GM12878 (cell line): ENCODE results near the gene HS1BP3. TPM values are rescaled to one million over a fixed set of nuclear protein-coding genes. Genes with fewer than 3 reads are reported as not detected.

Experiments
- ATAC-seq: fragments of 200-7000 bp; cut with Tn5 transposase; 3 replicates; pipeline ENCODE4 v1.9.1; 2020; ENCODE audit warnings: mild to moderate bottlenecking, moderate library complexity
- BruUV-seq: library from RNA; stranded (reverse); fragments of 400-500 nt; replicated peaks from 2 replicates; lab custom pipeline; 2021; lab: Mats Ljungman, UMichigan
- CTCF ChIA-PET: fragments of 300-600 bp; sonication (Branson Sonifier 250); formaldehyde crosslinking; extraction: SDS; loops from one replicate; lab custom pipeline; 2021; ENCODE audit warnings: inconsistent platforms; lab: Yijun Ruan, JAX
- POLR2A ChIA-PET: fragments of 350-600 bp; formaldehyde crosslinking; extraction: SDS; loops from one replicate; lab custom pipeline; 2021; ENCODE audit warnings: inconsistent platforms; lab: Charles Lee
- RAD21 ChIA-PET: fragments of 300-600 bp; sonication (Branson Sonifier 250); formaldehyde crosslinking; loops from one replicate; lab custom pipeline; 2023; ENCODE audit warnings: antibody characterized with exemption; ENCODE audit not compliant: unreplicated experiment; lab: Charles Lee
- SMC1A ChIA-PET: fragments of 300-600 bp; sonication (Branson Sonifier 250); formaldehyde crosslinking; loops from one replicate; lab custom pipeline; 2023; ENCODE audit not compliant: unreplicated experiment, uncharacterized antibody; lab: Charles Lee
- DNase-seq: peaks from one replicate; pipeline ENCODE4 v3.0.0-alpha.2; 2011; ENCODE audit warnings: low read depth, low spot score
- FAIRE-seq: peaks from 3 replicates; lab custom pipeline; 2011; peaks lifted over from hg19 to GRCh38; lab: Jason Lieb, UNC
- H2AFZ ChIP-seq: 2 replicates; pipeline ENCODE4 v1.6.0; 2011; ENCODE audit warnings: low read depth, low read length, control low read depth; ENCODE audit not compliant: control insufficient read depth
- H3K27ac ChIP-seq: 2 replicates; pipeline ENCODE4 v1.5.1; 2011; ENCODE audit warnings: control low read depth; ENCODE audit not compliant: control insufficient read depth, insufficient read depth
- H3K27me3 ChIP-seq, 2 experiments: replicated peaks in 1 of 2; 2 replicates each; pipeline versions ENCODE4 v1.6.0 to v1.6.1; 2011; ENCODE audit warnings: low read length in 1 of 2; ENCODE audit not compliant: control insufficient read depth in 2 of 2, insufficient read depth in 2 of 2
- H3K36me3 ChIP-seq, 2 experiments: 2 replicates each; pipeline ENCODE4 v1.5.1; 2011; ENCODE audit warnings: low read length in 1 of 2; ENCODE audit not compliant: control insufficient read depth in 2 of 2, insufficient read depth in 2 of 2
- H3K4me1 ChIP-seq: 2 replicates; pipeline ENCODE4 v1.6.1; 2011; ENCODE audit warnings: mild to moderate bottlenecking, low read length, moderate library complexity, mixed read lengths; ENCODE audit not compliant: control insufficient read depth, insufficient read depth
- H3K4me2 ChIP-seq: 2 replicates; pipeline ENCODE4 v1.6.0; 2011; ENCODE audit warnings: control low read depth; ENCODE audit not compliant: control insufficient read depth, insufficient read depth
- H3K4me3 ChIP-seq: fragments of 200-600 bp; sonication (generic); 2 replicates; pipeline ENCODE4 v1.5.1; 2016
- H3K79me2 ChIP-seq: 2 replicates; pipeline ENCODE4 v1.6.0; 2011; ENCODE audit warnings: low read length; ENCODE audit not compliant: control insufficient read depth, insufficient read depth
- H3K9ac ChIP-seq: 2 replicates; pipeline ENCODE4 v1.8.0; 2011; ENCODE audit warnings: low read length, control low read depth, mixed read lengths; ENCODE audit not compliant: control insufficient read depth, insufficient read depth
- H3K9me3 ChIP-seq: replicated peaks from 3 replicates; pipeline ENCODE4 v1.5.1; 2011; ENCODE audit warnings: mild to moderate bottlenecking, low read length; ENCODE audit not compliant: control insufficient read depth, insufficient read depth
- H4K20me1 ChIP-seq: 2 replicates; pipeline ENCODE4 v1.6.0; 2011; ENCODE audit not compliant: control insufficient read depth, insufficient read depth
- ATF3 ChIP-seq: IDR thresholded peaks from 2 replicates; pipeline ENCODE4 v1.6.1; 2011; ENCODE audit warnings: low read depth, mild to moderate bottlenecking, low read length, moderate library complexity, borderline replicate concordance; ENCODE audit errors: extremely low read depth
- BACH1 ChIP-seq: fragments of 450-650 bp; IDR thresholded peaks from 2 replicates; pipeline ENCODE4 v1.6.1; 2017; ENCODE audit warnings: mild to moderate bottlenecking, borderline replicate concordance
- E4F1 ChIP-seq: fragments of 450-650 bp; IDR thresholded peaks from 2 replicates; pipeline ENCODE4 v1.6.1; 2018; ENCODE audit warnings: borderline replicate concordance, mild to moderate bottlenecking; ENCODE audit not compliant: partially characterized antibody
- ESRRA ChIP-seq: IDR thresholded peaks from 2 replicates; pipeline ENCODE4 v1.6.1; 2012; ENCODE audit warnings: mild to moderate bottlenecking, low read length, improper control_type of control experiment
- FOXM1 ChIP-seq: IDR thresholded peaks from 2 replicates; pipeline ENCODE4 v1.6.1; 2012; ENCODE audit warnings: low read depth, mild to moderate bottlenecking, inconsistent platforms, low read length, moderate library complexity
- IRF3 ChIP-seq: fragments of 450-650 bp; IDR thresholded peaks from 2 replicates; pipeline ENCODE4 v1.6.1; 2014; ENCODE audit warnings: mild to moderate bottlenecking
- NFYB ChIP-seq: IDR thresholded peaks from 2 replicates; pipeline ENCODE4 v1.6.1; 2011; ENCODE audit warnings: low read depth, mild to moderate bottlenecking, low read length, improper control_type of control experiment, moderate library complexity; ENCODE audit not compliant: insufficient read depth
- RB1 ChIP-seq: fragments of 450-650 bp; formaldehyde crosslinking; IDR thresholded peaks from 2 replicates; pipeline ENCODE4 v1.6.1; 2017; ENCODE audit warnings: mild to moderate bottlenecking, borderline replicate concordance
- RELA ChIP-seq: fragments of 450-650 bp; IDR thresholded peaks from 2 replicates; pipeline ENCODE4 v1.8.0; 2014; ENCODE audit warnings: borderline replicate concordance; ENCODE audit not compliant: partially characterized antibody
- ZBTB11 ChIP-seq: fragments of 450-650 bp; formaldehyde crosslinking; IDR thresholded peaks from 2 replicates; pipeline ENCODE4 v1.5.0; 2022; ENCODE audit warnings: mild to moderate bottlenecking, missing genetic modification characterization
- ZBTB4 ChIP-seq: fragments of 450-650 bp; formaldehyde crosslinking; IDR thresholded peaks from 2 replicates; pipeline ENCODE4 v1.4.0; 2022; ENCODE audit warnings: mild to moderate bottlenecking, moderate library complexity
- WGBS: methylation state at CpG from one replicate; pipeline ENCODE4 v1.1.6; 2016; ENCODE audit warnings: low lambda C conversion rate; ENCODE audit not compliant: insufficient replicate concordance, insufficient coverage; ENCODE audit errors: missing lambda C conversion rate; 5-methylcytosine and 5-hydroxymethylcytosine counted together
- in situ Hi-C: fragments of 300-500 bp; cut with MboI; formaldehyde crosslinking; loops from 9 replicates; pipeline ENCODE4 v1.14.3; 2018; ENCODE audit warnings: mixed read lengths
- intact Hi-C: fragments of 100-400 bp; cut with micrococcal nuclease; formaldehyde crosslinking; loops from one replicate; pipeline ENCODE4 v1.14.2; 2022; ENCODE audit not compliant: unreplicated experiment
- polyA plus RNA-seq, 11 experiments: library from polyadenylated mRNA; depleted of rRNA in 4 of 11; unstranded in 6 of 11; stranded (reverse) in 5 of 11; fragments of >200 nt; fragmentation: Nextera tagmentation in 4 of 11; fragmentation: Illumina TruSeq in 1 of 11; extraction: Ambion mirVana in 4 of 11; extraction: Trizol in 1 of 11; gene quantifications; 1 replicate in 1 of 11; 2 replicates in 10 of 11; pipeline versions ENCODE4 v1.2.1 to v1.2.3, GENCODE V29; 2011 to 2016; ENCODE audit warnings: inconsistent platforms in 2 of 11, missing spikeins in 2 of 11, low read depth in 1 of 11
- total RNA-seq, 4 experiments: library from RNA; depleted of rRNA in 3 of 4; stranded (reverse); fragments of >200 nt in 3 of 4; fragmentation: Illumina TruSeq in 1 of 4; extraction: Trizol in 1 of 4; gene quantifications; 2 replicates each; pipeline versions ENCODE4 v1.2.1 to v1.2.3, GENCODE V29; 2013 to 2021

HS1BP3 gene
- total and polyA plus RNA-seq, 10 of the 15 experiments (the other 5 are each of a cell fraction or from before 2014, with no cell fraction given) = 0.47 to 7.2 (median 4.6) TPM

- H3K4me3 ChIP-seq = no peak overlapping the region
- ChIA-PET SMC1A (interaction anchor here (1.0 to 1.3 kb wide), 3 partner anchors 8 to 83 kb away, joined by 3 to 5 read pairs (median 3); no protein-coding TSS in a partner anchor), CTCF (interaction anchor here (1.4 kb wide), 1 partner anchor 9 kb away, joined by 5 read pairs; no protein-coding TSS in a partner anchor), POLR2A (no interaction called here), RAD21 (no interaction called here)
- H3K9me3 ChIP-seq = peaks cover 3% of the 10 kb centered on the region
- H3K9ac ChIP-seq = no peak overlapping the region
- H3K36me3 ChIP-seq = no peaks in the 10 kb centered on the region
- H4K20me1 ChIP-seq = no peaks in the 10 kb centered on the region
- no peaks in the 10 kb centered on the region for H3K4me1 ChIP-seq
- ATAC-seq (no peak), FAIRE-seq (no peak), DNase-seq (no peak)
- WGBS = 78% methylated on average over 7 of the region's 7 CpGs
- H3K27me3 ChIP-seq = no peaks in the 10 kb centered on the region
- no peak overlapping the region for H3K4me2 ChIP-seq
- H3K79me2 ChIP-seq = no peaks in the 10 kb centered on the region
- no TSS peak for BruUV-seq
- intact Hi-C loops = no loop called here
- H3K27ac ChIP-seq = no peak overlapping the region
- in situ Hi-C loops = no loop called here
- no peak overlapping the region for H2AFZ ChIP-seq
- no peak for TF ChIP-seq RELA
- no peak for TF ChIP-seq FOXM1
- no peak for TF ChIP-seq ESRRA
- no peak for TF ChIP-seq IRF3
- TF ChIP-seq ZBTB11 = no peak
- no peak for TF ChIP-seq ZBTB4 (CRISPR knock-in tag)
- no peak for TF ChIP-seq NFYB
- no peak for TF ChIP-seq E4F1
- TF ChIP-seq RB1 = no peak
- TF ChIP-seq ATF3 = no peak
- no peak for TF ChIP-seq BACH1
These were observed 42.1 kb downstream of the HS1BP3 start for GRCh38 chr2:20608666-20609348.
